ENCODE results near the gene ELFN1.

The ELFN1 gene

GRCh38 chr7:1719913-1720312, 49.8 kb downstream of the ELFN1 start:
- Histone ChIP-seq H3K36me3 (no peaks in the 10 kb centered on the region), H3K4me3 (ENCODE audit: low read depth in 1 of 2, low read length in 1 of 2) (no peak overlapping the region), H3K4me1 (ENCODE audit: control insufficient read depth in 1 of 2, insufficient read depth in 1 of 2, low read depth in 1 of 2, low read length in 1 of 2) (no peaks in the 10 kb centered on the region), H3K27me3 (peaks cover 3% of the 10 kb centered on the region), H3K9me3 (no peaks in the 10 kb centered on the region), H3K27ac (no peak overlapping the region)
- TF ChIP-seq CTCF (IDR thresholded peaks at IDR 0.05), result no peak

GRCh38 chr7:1720326-1720725, 50.2 kb downstream of the ELFN1 start:
- Histone ChIP-seq H3K9me3 (no peaks in the 10 kb centered on the region), H3K4me3 (ENCODE audit: low read depth in 1 of 2, low read length in 1 of 2) (no peak overlapping the region), H3K27ac (no peak overlapping the region), H3K4me1 (ENCODE audit: control insufficient read depth in 1 of 2, insufficient read depth in 1 of 2, low read depth in 1 of 2, low read length in 1 of 2) (no peaks in the 10 kb centered on the region), H3K27me3 (peaks cover under 1% of the 10 kb centered on the region), H3K36me3 (no peaks in the 10 kb centered on the region)
- TF ChIP-seq CTCF (IDR thresholded peaks at IDR 0.05), result no peak

- H3K27me3 ChIP-seq, result no peaks in the 10 kb centered on the region
- H3K9me3 ChIP-seq, result no peaks in the 10 kb centered on the region
- no peaks in the 10 kb centered on the region for H3K4me1 ChIP-seq (ENCODE audit: control insufficient read depth in 1 of 2, insufficient read depth in 1 of 2, low read depth in 1 of 2, low read length in 1 of 2)
- no peak overlapping the region for H3K27ac ChIP-seq
- H3K4me3 ChIP-seq (ENCODE audit: low read depth in 1 of 2, low read length in 1 of 2), result no peak overlapping the region
- H3K36me3 ChIP-seq, result no peaks in the 10 kb centered on the region
- TF ChIP-seq CTCF (IDR thresholded peaks at IDR 0.05), result no peak
Observed at GRCh38 chr7:1721047-1721690, 51.1 kb downstream of the ELFN1 start.

- no peaks in the 10 kb centered on the region for H3K9me3 ChIP-seq
- no peak overlapping the region for H3K4me3 ChIP-seq (ENCODE audit: low read depth in 1 of 2, low read length in 1 of 2)
- no peaks in the 10 kb centered on the region for H3K4me1 ChIP-seq (ENCODE audit: control insufficient read depth in 1 of 2, insufficient read depth in 1 of 2, low read depth in 1 of 2, low read length in 1 of 2)
- TF ChIP-seq CTCF (IDR thresholded peaks at IDR 0.05), result no peak
- H3K27me3 ChIP-seq, result no peaks in the 10 kb centered on the region
- H3K27ac ChIP-seq, result no peak overlapping the region
- H3K36me3 ChIP-seq, result no peaks in the 10 kb centered on the region
Observed at GRCh38 chr7:1723254-1723653, 53.2 kb downstream of the ELFN1 start.

- H3K4me1 ChIP-seq (ENCODE audit: control insufficient read depth in 1 of 2, insufficient read depth in 1 of 2, low read depth in 1 of 2, low read length in 1 of 2), result no peaks in the 10 kb centered on the region
- H3K4me3 ChIP-seq (ENCODE audit: low read depth in 1 of 2, low read length in 1 of 2), result no peak overlapping the region
- H3K27ac ChIP-seq, result no peak overlapping the region
- no peaks in the 10 kb centered on the region for H3K9me3 ChIP-seq
- no peak for TF ChIP-seq CTCF (IDR thresholded peaks at IDR 0.05)
- H3K27me3 ChIP-seq, result no peaks in the 10 kb centered on the region
- H3K36me3 ChIP-seq, result no peaks in the 10 kb centered on the region
Observed at GRCh38 chr7:1724118-1724910, 54.2 kb downstream of the ELFN1 start.

Measured in neutrophil (primary cell).